GM19193 (cell line): ENCODE results near the gene TRAF5.

Source experiments
- POLR2A ChIP-seq: IDR thresholded peaks from 4 replicates; pipeline ENCODE4 v1.6.1; 2011; ENCODE audit not compliant: insufficient read depth, insufficient read length; ENCODE audit errors: extremely low read depth

The TRAF5 gene

DNA sequence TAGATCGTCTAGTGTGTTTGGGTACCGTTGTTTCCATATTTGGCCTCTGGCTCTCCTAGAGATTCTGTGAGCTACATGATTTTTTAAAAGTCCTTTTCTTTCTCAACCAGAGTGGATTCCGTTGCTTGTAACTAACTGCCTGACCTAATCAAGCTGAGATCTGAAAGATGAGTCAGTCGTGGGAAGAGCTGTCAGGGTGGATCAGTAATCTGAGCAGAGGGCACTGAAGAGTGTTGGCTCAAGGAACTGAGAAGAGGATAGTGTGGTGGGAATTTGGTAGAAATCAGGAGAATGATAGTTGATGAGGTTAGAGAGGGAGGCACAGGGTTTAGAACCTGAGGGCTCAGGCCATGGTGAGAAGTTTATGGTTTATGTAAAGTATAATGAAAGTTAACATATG is 52.2 kb downstream of the TRAF5 start:
- no peak for TF ChIP-seq POLR2A

DNA sequence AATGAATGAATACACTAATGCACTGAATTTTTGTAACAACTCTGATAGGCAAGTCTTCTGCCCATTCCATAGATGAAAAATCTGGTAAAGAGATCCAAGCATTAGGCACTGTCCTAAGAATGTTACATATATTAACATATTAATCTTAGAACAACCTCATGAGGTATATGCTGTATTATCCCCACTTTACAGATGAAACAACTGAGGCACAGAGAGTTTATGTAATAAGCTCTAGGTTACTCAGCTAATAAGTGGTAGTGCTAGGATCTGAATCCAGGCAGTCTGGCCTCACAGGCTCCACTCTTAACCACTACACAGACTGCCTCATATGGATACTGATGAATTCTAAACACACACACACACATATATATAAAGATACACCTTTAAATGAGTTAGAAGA is 52.8 kb downstream of the TRAF5 start:
- TF ChIP-seq POLR2A: no peak

DNA sequence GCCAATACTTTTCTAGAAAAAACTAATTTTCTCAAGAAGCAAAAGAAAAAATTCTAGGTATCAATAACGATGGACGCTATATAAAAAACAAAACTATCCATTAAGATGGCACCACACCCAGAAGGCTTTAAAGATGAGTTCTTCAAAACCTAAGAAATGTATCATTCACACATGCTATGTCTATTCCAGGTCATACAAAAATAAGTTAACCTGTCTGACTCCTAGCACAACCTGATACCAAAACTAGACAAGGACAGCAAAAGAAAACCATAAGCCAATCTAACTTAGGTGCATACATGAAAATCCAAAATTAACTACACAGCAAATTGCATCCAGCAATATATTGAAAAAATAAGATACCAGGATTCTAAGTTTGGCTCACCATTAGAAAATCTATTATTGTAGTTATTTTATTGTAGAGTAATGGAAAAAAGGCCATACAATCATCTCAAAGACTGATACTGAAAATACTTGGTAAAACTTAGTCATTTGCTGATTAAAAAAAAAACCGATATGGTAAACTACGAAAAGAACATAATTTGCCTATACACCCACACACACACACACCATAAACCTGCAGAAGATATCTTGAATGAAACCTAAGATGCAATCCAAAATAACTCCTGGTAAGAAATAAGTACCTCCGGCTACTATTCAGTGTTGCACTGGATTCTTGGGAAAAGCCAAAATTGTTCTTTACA is 55.0 kb downstream of the TRAF5 start:
- TF ChIP-seq POLR2A: no peak

DNA sequence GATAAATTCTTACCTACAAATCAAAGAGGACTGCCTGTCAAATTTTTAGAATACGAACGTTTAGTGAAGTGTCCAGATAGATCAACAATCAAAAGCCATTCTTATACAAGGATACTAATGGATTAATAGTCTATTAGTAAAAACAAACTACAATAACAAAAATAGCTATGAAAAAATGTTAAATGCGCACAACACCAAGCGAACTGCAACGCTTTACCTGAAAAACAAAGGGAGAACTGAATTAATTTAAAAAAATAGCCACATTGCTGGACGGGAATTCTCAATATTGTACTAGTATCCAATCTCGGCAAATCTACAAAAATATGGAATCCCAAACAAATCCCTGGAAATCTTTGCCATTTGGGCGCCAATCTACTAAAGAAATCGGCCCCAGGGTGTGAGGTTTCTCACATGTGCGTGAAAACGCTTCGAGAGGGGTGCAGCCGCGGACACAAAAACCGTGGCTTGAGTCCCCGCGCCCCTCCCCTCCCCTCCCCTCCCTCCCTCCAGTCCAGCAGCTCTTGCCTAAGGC is 55.6 kb downstream of the TRAF5 start:
- TF ChIP-seq POLR2A: no peak

DNA sequence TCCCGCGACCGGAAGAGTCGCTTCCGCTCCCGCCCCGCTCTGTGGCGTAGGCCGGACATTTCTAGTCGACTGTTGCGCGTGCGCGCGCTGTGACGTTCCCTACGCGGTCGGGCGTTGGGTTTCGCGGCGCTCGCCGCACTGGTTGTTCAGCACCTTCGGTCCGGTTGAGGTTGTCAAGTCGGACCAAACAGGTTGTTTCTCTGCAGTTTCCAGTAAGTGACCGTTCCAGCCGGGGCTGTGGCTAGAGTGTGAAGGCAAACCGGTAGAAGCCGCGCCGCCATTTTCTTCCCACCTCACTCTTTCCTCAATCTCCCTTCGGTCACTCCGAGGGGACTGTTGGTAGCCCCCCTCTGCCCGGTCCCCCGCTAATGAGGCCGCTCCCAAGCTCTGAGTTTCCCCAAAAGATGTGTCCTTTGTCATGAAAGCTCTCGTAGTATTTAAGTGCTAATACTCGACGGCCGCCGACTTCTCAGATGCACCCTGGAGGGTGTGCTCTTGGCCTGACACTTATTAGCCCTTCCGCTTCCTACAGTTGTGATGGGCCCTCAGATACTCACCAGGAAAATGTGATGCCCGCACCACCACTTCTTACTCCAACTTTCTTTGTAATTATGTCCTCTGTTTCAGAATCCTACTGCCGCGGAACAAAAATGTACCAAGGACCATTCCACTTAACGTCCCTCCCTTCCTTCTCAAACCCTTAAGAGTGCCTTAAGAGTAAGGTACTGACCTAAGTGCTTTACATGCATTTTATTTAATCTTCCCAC is 56.3 kb downstream of the TRAF5 start:
- TF ChIP-seq POLR2A: peak; percentile 99

DNA sequence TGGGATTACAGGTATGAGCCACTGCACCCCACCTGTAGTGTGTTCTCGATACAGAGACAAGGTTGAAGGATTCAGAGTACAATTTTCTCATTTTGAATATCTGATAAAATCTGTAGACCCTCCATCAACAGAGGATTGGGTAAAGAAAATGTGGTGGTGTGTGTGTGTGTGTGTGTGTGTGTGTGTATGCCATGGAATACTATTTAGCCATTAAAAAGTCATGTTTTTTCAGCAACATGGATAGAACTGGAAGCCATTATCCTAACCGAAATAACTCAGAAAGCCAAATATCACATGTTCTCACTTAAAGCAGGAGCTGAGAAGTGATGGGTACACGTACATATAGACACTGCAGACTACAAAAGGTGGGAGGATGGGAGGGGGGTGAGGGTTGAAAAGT is 57.9 kb downstream of the TRAF5 start:
- TF ChIP-seq POLR2A: no peak

DNA sequence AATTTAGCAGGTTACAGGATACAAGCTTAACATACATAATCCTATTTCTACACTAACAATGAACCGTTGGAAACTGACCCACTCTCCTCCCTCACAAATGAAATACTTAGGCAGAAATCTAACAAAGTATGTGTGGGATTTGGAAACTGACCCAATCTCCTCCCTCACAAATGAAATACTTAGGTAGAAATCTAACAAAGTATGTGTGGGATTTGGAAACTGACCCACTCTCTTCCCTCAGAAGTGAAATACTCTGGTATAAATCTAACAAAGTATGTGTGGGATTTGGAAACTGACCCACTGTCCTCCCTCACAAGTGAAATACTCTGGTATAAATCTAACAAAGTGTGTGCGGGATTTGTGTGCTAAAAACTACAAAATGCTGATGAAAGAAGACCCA is 60.3 kb downstream of the TRAF5 start:
- TF ChIP-seq POLR2A: no peak

DNA sequence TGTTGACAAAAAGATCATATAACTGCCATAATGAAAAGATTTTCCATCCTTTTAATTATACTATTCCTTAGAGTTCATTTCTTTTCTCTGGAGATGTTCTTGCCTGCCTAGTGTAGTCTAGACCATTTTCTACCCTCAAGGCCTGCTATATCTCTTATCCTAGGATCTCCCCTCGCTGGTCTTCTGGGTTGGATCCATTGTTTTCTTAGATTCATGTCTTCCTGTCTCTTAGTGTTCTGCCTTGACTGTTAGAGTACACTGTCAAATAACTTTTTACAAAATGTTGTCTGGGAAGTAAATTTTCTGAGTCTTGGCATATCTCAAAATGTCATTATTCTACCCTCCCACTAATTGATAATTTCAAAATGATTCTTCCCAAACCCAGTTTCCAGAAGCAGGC is 66.6 kb downstream of the TRAF5 start:
- no peak for TF ChIP-seq POLR2A

DNA sequence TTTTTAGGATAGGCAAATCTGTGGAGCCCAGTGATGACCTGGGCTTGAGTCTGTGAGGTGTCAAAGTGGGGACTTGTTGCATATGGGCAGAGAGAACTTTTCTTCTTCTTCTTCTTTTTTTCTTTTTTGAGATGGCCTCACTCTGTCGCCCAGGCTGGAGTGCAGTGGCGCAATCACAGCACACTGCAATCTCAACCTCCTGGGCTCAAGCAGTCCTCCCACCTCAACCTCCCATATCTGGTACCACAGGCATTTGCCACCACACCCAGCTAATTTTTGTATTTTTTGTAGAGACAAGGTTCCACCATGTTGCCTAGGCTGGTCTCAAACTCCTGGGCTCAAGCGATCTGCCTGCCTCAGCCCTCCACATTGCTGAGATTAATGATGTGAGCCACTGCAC is 85.0 kb downstream of the TRAF5 start:
- no peak for TF ChIP-seq POLR2A

DNA sequence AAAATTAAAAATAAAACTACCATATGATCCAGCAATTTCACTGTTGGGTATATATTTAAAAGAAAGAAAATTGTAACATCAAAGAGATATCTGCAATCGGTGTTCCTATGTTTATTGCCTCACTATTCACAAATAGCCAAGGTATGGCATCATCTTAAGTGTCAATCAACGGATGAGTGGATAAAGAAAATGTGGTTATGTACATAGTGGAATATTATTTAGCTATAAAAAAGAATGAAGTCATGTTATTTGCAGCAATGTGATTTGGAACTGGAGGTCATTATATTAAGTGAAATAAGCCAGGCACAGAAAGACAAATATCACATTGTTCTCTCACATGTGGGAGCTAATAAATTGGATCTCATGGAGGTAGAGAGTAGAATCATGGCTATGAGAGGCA is 89.1 kb downstream of the TRAF5 start:
- TF ChIP-seq POLR2A: no peak

DNA sequence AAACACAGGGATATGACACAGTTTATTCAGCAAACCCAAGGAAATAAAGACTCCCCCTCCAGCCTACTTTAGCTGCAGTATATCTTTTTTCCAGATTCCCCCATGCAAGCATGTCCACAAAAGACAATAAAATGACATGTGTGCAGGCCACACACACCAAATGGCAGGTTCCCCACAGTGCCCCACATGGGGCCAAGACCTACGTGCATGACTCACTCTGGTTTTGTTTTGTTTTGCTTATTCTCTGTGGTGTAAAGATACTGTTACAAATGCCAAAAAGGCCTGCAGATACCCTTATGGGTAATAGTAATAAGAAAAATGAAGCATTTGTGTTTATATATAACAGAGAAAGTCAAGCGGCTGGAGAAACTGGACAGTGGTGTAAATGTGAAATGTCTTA is 93.8 kb downstream of the TRAF5 start:
- TF ChIP-seq POLR2A: no peak

DNA sequence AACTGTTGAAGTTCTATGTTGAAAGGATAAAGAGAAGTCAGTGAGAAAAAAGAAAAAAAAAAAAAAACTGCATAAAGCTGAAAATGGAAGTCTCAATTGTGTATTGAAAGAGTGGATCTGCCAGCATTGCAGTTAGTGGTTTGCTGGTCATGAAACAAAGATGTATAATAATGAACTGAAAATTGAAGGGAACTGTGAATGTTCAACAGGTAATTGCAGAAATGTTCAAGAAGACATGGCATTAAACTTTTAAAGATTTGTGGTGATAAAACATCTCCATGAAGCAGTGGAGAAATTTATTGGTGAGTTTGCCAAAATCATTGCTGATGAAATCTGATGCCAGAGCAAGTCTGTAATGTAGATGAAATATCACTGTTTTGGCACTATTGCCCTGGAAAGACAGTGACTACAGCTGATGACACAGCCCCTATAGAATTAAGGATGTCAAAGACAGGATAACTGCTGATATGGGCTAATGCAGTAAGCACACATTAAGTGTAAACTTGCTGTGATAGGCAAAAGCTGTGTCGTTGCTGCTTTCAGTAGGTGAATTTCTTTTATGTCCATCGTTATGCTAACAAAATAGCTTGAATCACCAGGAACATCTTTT is 94.3 kb downstream of the TRAF5 start:
- TF ChIP-seq POLR2A: no peak

DNA sequence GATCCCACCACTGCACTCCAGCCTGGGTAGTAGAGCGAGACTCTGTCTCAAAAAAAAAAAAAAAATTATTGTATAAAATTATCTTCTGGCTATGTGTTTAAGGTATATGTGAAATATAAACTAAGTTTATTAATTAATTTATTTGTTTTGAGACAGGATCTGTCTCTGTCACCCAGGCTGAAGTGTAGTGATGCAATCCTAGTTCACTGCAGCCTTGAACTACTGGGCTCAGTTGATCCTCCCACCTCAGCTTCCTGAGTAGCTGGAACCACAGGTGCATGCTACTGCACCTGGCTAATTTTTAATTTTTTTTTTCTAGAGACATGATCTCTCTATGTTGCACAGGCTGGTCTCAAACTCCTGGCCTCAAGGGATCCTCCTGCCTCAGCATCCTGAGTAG is 97.4 kb downstream of the TRAF5 start:
- TF ChIP-seq POLR2A: no peak
